Kidney (tissue), 14 donors: ENCODE measurements around the gene ST6GAL1. TPM values are rescaled to one million over a fixed set of nuclear protein-coding genes. Genes with fewer than 3 reads are reported as not detected.

Experiments used
- DNase-seq, 5 donors: peaks; one replicate each; pipeline ENCODE4 v3.0.0-alpha.2; 2013 to 2020
- FAIRE-seq: peaks from 2 replicates; lab custom pipeline; 2012; peaks lifted over from hg19 to GRCh38; lab: Jason Lieb, UNC
- H3K27ac ChIP-seq, 2 donors: one replicate each; pipeline ENCODE4 v1.7.0; 2013; ENCODE audit warnings: low read depth in 2 of 2, low read length in 2 of 2, inconsistent platforms in 1 of 2
- H3K27me3 ChIP-seq: one replicate; pipeline ENCODE4 v1.7.1; 2013; ENCODE audit warnings: low read length, inconsistent platforms; ENCODE audit not compliant: control insufficient read depth, insufficient read depth
- H3K36me3 ChIP-seq, 3 donors: one replicate each; pipeline versions ENCODE4 v1.7.0 to v1.7.1; 2013; ENCODE audit warnings: low read length in 3 of 3, control low read depth in 1 of 3, inconsistent platforms in 1 of 3; ENCODE audit not compliant: insufficient read depth in 3 of 3, control insufficient read depth in 2 of 3
- H3K4me1 ChIP-seq, 3 donors: one replicate each; pipeline versions ENCODE4 v1.7.0 to v1.7.1; 2013; ENCODE audit warnings: low read length in 3 of 3, inconsistent platforms in 1 of 3, low read depth in 1 of 3; ENCODE audit not compliant: control insufficient read depth in 2 of 3, insufficient read depth in 2 of 3
- H3K4me3 ChIP-seq, 3 donors: one replicate each; pipeline versions ENCODE4 v1.7.0 to v1.8.1; 2013; ENCODE audit warnings: low read length in 3 of 3, control low read depth in 1 of 3, inconsistent platforms in 1 of 3
- H3K9ac ChIP-seq, 3 donors: one replicate each; pipeline versions ENCODE4 v1.7.0 to v1.7.1; 2013; ENCODE audit warnings: low read length in 3 of 3, control low read depth in 1 of 3, inconsistent platforms in 1 of 3
- H3K9me3 ChIP-seq, 3 donors: one replicate each; pipeline versions ENCODE4 v1.7.0 to v1.7.1; 2013; ENCODE audit warnings: low read length in 3 of 3, control low read depth in 1 of 3, inconsistent platforms in 1 of 3; ENCODE audit not compliant: control insufficient read depth in 2 of 3, insufficient read depth in 1 of 3
- intact Hi-C: fragments of 100-400 bp; cut with DNase I; formaldehyde crosslinking; loops from one replicate; pipeline ENCODE4 v1.11.1; 2022
- polyA plus RNA-seq: library from polyadenylated mRNA; stranded (reverse); fragments of 350-450 nt; fragmentation: Illumina TruSeq; extraction: RNeasy Lipid Tissue Mini Kit (QIAGEN cat#74804); gene quantifications from one replicate; pipeline ENCODE4 v1.2.3, GENCODE V29; 2014; ENCODE audit warnings: low read depth, low replicate concordance; ENCODE audit not compliant: insufficient read depth
- total RNA-seq: library from RNA; stranded (reverse); fragmentation: NEBNext Ultra II Directional; extraction: Animal tissue kit (Norgen Biotek cat#: 25700); gene quantifications from one replicate; pipeline ENCODE4 v1.2.1, GENCODE V29; 2021
- TF ChIP-seq, protein P1 (sequence below): IDR thresholded peaks from 3 replicates; pipeline ENCODE4 v1.5.1; 2012; ENCODE audit warnings: mild to moderate bottlenecking, moderate library complexity, borderline replicate concordance; ENCODE audit not compliant: insufficient read depth; ENCODE audit errors: extremely low read depth
- donor health status: control.
- donor health status: control.
- donor health status: control.
- donor health status: control.
- donor health status: control.
- donor health status: DM: yes; HTN: yes; CAD: no.
- donor health status: Normal renal cell carcinoma (clear cell type).

ST6GAL1 gene
- total and polyA plus RNA-seq, 2 donors from 2014 or later, result 62.6 to 236 TPM

DNA sequence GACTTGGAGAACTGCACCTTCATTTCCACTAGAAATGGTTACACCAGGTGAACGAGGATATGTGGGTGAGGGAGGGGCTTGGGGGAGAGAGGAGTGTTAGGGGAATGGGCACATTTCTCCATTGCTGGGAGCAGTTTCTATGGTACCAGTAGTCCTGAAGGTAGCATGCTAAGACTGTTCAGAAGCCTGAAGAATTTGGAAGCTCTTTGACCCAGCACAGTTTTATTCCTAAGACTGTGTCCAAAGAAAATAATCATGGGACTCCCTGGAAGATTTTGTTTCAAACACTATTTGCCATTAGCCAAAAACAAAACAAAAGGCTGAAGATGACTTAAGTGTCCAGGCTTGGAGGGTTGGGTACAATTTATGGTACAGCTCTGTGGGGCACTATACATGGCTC, 32.1 kb downstream of the ST6GAL1 start:
- Histone ChIP-seq H3K27me3 (no peaks in the 10 kb centered on the region), H3K27ac (no peak overlapping the region), H3K9ac (no peak overlapping the region), H3K4me3 (no peak overlapping the region), H3K4me1 (peaks cover 0 to 24% (median 0%) of the 10 kb centered on the region in 3 donors), H3K9me3 (no peaks in the 10 kb centered on the region), H3K36me3 (no peaks in the 10 kb centered on the region)
- TF ChIP-seq, protein P1, sequence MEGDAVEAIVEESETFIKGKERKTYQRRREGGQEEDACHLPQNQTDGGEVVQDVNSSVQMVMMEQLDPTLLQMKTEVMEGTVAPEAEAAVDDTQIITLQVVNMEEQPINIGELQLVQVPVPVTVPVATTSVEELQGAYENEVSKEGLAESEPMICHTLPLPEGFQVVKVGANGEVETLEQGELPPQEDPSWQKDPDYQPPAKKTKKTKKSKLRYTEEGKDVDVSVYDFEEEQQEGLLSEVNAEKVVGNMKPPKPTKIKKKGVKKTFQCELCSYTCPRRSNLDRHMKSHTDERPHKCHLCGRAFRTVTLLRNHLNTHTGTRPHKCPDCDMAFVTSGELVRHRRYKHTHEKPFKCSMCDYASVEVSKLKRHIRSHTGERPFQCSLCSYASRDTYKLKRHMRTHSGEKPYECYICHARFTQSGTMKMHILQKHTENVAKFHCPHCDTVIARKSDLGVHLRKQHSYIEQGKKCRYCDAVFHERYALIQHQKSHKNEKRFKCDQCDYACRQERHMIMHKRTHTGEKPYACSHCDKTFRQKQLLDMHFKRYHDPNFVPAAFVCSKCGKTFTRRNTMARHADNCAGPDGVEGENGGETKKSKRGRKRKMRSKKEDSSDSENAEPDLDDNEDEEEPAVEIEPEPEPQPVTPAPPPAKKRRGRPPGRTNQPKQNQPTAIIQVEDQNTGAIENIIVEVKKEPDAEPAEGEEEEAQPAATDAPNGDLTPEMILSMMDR, result no peak
- no peak for FAIRE-seq
- intact Hi-C loops, result no loop called here
- DNase-seq, result no peak

DNA sequence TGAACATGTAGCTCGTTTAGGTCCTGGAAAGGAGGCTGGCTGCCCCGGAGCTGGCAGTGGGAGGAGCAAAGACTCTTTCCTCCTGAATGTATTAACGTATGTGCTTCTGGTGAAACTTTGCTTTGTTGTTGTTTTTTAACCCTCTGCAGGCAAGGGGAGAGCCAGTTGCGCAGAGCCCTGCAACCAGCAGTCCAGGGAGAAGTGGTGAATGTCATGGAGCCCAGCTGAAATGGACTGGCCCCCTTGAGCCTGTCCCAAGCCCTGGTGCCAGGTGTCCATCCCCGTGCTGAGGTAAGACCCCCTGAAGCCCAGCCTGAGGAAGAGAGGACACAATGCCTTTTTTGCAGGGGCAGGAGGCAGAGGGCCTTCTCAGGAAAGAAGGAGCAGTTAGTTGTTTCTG, 33.3 kb downstream of the ST6GAL1 start:
- peak overlapping the region in 1 of 2 donors; percentile 20 for H3K27ac ChIP-seq
- H3K9ac ChIP-seq, result no peak overlapping the region
- no peaks in the 10 kb centered on the region for H3K27me3 ChIP-seq
- TF ChIP-seq, protein P1, result no peak
- H3K36me3 ChIP-seq, result no peaks in the 10 kb centered on the region
- H3K4me3 ChIP-seq, result no peak overlapping the region
- peaks cover 0 to 24% (median 0%) of the 10 kb centered on the region in 3 donors for H3K4me1 ChIP-seq
- no peak for DNase-seq
- intact Hi-C loops, result no loop called here
- H3K9me3 ChIP-seq, result no peaks in the 10 kb centered on the region
- no peak for FAIRE-seq

DNA sequence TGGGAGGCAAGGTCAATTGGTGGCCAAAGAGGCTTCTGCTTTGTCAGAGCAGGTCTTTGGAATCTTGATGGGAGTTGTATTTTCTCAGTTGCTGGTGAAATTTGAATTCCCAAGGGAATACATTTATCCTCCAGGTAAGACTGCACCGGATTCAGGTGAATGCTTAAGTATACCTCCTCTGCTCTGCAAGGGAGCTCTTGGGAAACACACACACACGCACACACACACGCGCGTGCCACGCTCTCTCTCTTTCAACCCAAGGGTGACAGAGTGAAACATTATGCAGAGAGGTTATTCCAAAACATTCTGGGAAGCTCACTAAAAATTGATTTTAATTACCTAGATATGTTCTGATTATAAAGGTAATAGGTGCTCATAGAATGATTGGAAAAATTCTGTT, 33.7 kb downstream of the ST6GAL1 start:
- H3K27me3 ChIP-seq, result no peaks in the 10 kb centered on the region
- H3K4me3 ChIP-seq, result no peak overlapping the region
- TF ChIP-seq, protein P1, result no peak
- intact Hi-C loops, result no loop called here
- H3K36me3 ChIP-seq, result no peaks in the 10 kb centered on the region
- H3K4me1 ChIP-seq, result peaks cover 0 to 24% (median 0%) of the 10 kb centered on the region in 3 donors
- no peak overlapping the region for H3K9ac ChIP-seq
- no peaks in the 10 kb centered on the region for H3K9me3 ChIP-seq
- FAIRE-seq (no peak), DNase-seq (peak in 2 of 5 donors; percentile 32 to 47)
- H3K27ac ChIP-seq, result peak overlapping the region in 1 of 2 donors; percentile 20

DNA sequence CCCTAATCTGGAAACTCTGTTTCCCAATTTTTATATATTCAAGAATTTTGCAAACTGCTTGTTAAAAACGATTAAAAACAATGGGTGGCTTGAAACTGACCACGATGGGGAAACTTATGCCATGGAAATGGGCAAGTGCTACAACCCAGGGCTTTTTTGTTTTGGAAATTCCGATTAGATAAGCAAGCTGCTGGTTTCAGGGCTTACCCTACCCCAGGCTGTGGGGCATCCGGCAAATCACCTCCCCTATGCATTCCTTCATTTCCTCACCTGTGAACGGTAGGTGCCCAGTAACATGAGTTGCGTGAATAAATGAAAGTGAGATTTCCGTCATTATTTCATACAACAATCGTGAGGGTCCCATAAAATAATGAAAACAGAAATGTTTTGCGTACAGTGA, 34.3 kb downstream of the ST6GAL1 start:
- Histone ChIP-seq H3K27ac (no peak overlapping the region), H3K4me3 (no peak overlapping the region), H3K27me3 (no peaks in the 10 kb centered on the region), H3K9me3 (no peaks in the 10 kb centered on the region), H3K36me3 (no peaks in the 10 kb centered on the region), H3K4me1 (peaks cover 0 to 24% (median 0%) of the 10 kb centered on the region in 3 donors), H3K9ac (no peak overlapping the region)
- DNase-seq (no peak), FAIRE-seq (no peak)
- intact Hi-C loops, result no loop called here
- TF ChIP-seq, protein P1, result no peak
